Psoas muscle (tissue), 8 donors: Measurements from ENCODE around the gene HLA-DQA1. TPM values are rescaled to one million over a fixed set of nuclear protein-coding genes. Genes with fewer than 3 reads are reported as not detected.

Experiments used
- ATAC-seq, 4 donors: fragments of 200-7000 bp; cut with Tn5 transposase; one replicate each; pipeline ENCODE4 v1.9.1; 2020; ENCODE audit warnings: moderate library complexity in 3 of 4, mild to moderate bottlenecking in 2 of 4
- DNase-seq, 2 donors: peaks; one replicate each; pipeline ENCODE4 v3.0.0-alpha.2; 2020
- H3K27ac ChIP-seq: fragments of 200-600 bp; one replicate; pipeline ENCODE4 v1.8.0; 2022
- H3K27me3 ChIP-seq, 3 donors: fragments of 200-600 bp in 1 of 3; one replicate each; pipeline versions ENCODE4 v1.6.1 to v1.8.0; 2013 to 2022; ENCODE audit warnings: low read length in 2 of 3, mild to moderate bottlenecking in 2 of 3, moderate library complexity in 1 of 3; ENCODE audit not compliant: insufficient read depth in 3 of 3
- H3K36me3 ChIP-seq, 2 donors: fragments of 200-600 bp in 1 of 2; one replicate each; pipeline versions ENCODE4 v1.6.1 to v1.8.0; 2013 to 2022; ENCODE audit warnings: low read depth in 1 of 2, mild to moderate bottlenecking in 1 of 2, moderate library complexity in 1 of 2; ENCODE audit not compliant: insufficient read depth in 1 of 2
- H3K4me1 ChIP-seq: fragments of 200-600 bp; one replicate; pipeline ENCODE4 v1.8.0; 2022
- H3K4me3 ChIP-seq: fragments of 200-600 bp; one replicate; pipeline ENCODE4 v1.8.0; 2022; ENCODE audit warnings: mild to moderate bottlenecking
- H3K9me3 ChIP-seq: fragments of 200-600 bp; one replicate; pipeline ENCODE4 v1.8.0; 2022
- WGBS, 3 donors: extraction: QIAGEN DNeasy Blood & Tissue Kit; methylation state at CpG; one replicate each; pipeline versions ENCODE4 v1.1.6 to v1.1.7; 2013; 5-methylcytosine and 5-hydroxymethylcytosine counted together
- intact Hi-C, 2 donors: fragments of 100-400 bp; cut with DNase I; formaldehyde crosslinking; loops; one replicate each; pipeline versions ENCODE4 v1.11.0 to v1.14.2; 2022
- polyA plus RNA-seq, 3 donors: library from polyadenylated mRNA; stranded (reverse); fragments of 200-250 nt; gene quantifications; one replicate each; pipeline ENCODE4 v1.2.3, GENCODE V29; 2013
- total RNA-seq, 4 donors: library from RNA; stranded (reverse); fragmentation: NEBNext Ultra II Directional in 2 of 4; extraction: Animal tissue kit (Norgen Biotek cat#: 25700) in 2 of 4; gene quantifications; one replicate each; pipeline versions ENCODE4 v1.2.1 to v1.2.4, GENCODE V29; 2021 to 2023
- TF ChIP-seq, protein P1 (sequence below): fragments of 200-600 bp; IDR thresholded peaks from one replicate; pipeline ENCODE4 v1.8.0; 2022; ENCODE audit warnings: antibody characterized with exemption
- donor health status: healthy with polysubstance abuse.
- donor health status: DM: no; HTN: no; CAD: no; lungs with moderate emphysema.
- donor health status: Bipolar disorder and iron deficiency.
- donor health status: healthy.
- donor health status: DM: yes; HTN: yes; CAD: no.
- donor health status: DM: no; HTN: no; CAD: no.
- donor health status: DM: no; HTN: no; CAD: no.
- donor health status: DM: yes; HTN: yes; CAD: no.

HLA-DQA1 gene
- total and polyA plus RNA-seq, 7 donors, result 1.3 to 7.8 (median 5.9) TPM

DNA sequence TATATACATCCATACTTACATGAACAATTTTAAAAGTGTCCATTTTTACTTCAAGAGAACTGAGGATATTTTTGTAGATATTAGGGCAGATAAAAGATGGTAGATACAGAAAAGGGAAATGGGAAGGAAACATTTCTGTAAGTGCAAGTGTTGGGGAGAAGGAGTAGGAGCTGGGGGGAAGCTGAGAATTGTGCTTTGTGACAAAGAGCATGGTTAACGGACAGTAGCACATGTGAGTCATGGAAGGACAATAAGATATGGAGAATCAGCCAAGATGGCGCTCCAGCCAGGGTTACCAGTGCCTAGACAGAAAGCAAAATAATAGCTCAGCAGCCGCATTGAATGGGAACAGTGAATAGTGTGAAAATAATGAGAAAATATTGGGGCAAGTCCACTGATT lies 34.8 kb upstream of the HLA-DQA1 start:
- Histone ChIP-seq H3K27ac (no peak overlapping the region), H3K27me3 (no peaks in the 10 kb centered on the region), H3K9me3 (no peaks in the 10 kb centered on the region), H3K4me3 (no peak overlapping the region), H3K4me1 (no peaks in the 10 kb centered on the region), H3K36me3 (no peaks in the 10 kb centered on the region)
- DNase-seq, result no peak
- intact Hi-C loops, result no loop called here
- ATAC-seq, result no peak
- WGBS, 3 donors, result 53 to 63% (median 61%) methylated on average over 3 of the region's 3 CpGs
- TF ChIP-seq, protein P1, sequence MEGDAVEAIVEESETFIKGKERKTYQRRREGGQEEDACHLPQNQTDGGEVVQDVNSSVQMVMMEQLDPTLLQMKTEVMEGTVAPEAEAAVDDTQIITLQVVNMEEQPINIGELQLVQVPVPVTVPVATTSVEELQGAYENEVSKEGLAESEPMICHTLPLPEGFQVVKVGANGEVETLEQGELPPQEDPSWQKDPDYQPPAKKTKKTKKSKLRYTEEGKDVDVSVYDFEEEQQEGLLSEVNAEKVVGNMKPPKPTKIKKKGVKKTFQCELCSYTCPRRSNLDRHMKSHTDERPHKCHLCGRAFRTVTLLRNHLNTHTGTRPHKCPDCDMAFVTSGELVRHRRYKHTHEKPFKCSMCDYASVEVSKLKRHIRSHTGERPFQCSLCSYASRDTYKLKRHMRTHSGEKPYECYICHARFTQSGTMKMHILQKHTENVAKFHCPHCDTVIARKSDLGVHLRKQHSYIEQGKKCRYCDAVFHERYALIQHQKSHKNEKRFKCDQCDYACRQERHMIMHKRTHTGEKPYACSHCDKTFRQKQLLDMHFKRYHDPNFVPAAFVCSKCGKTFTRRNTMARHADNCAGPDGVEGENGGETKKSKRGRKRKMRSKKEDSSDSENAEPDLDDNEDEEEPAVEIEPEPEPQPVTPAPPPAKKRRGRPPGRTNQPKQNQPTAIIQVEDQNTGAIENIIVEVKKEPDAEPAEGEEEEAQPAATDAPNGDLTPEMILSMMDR, result no peak

DNA sequence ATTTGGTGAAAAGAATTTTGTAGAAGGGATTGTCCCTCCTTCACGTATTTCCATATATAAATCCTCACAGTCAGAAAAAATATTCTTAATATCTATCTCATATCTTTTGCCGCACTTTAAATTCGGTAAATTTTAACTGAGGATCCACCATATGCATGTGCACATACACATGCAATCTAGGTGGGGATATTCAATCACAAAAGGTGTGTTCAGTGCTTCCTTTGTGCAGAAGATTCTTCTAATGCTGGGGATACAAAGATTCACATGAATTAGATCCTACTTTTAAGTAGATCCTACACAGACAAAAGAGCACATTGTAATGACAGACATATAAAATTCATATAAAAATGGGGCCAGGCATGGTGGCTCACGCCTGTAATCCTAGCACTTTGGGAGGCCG lies 34.0 kb upstream of the HLA-DQA1 start:
- intact Hi-C loops, result no loop called here
- WGBS, 3 donors, result 62 to 85% (median 65%) methylated on average over 3 to 5 of the region's 5 CpGs
- no peak overlapping the region for H3K27ac ChIP-seq
- H3K4me1 ChIP-seq, result no peaks in the 10 kb centered on the region
- H3K4me3 ChIP-seq, result no peak overlapping the region
- no peaks in the 10 kb centered on the region for H3K9me3 ChIP-seq
- no peaks in the 10 kb centered on the region for H3K27me3 ChIP-seq
- ATAC-seq, result no peak
- no peak for DNase-seq
- TF ChIP-seq, protein P1, result no peak
- H3K36me3 ChIP-seq, result no peaks in the 10 kb centered on the region

DNA sequence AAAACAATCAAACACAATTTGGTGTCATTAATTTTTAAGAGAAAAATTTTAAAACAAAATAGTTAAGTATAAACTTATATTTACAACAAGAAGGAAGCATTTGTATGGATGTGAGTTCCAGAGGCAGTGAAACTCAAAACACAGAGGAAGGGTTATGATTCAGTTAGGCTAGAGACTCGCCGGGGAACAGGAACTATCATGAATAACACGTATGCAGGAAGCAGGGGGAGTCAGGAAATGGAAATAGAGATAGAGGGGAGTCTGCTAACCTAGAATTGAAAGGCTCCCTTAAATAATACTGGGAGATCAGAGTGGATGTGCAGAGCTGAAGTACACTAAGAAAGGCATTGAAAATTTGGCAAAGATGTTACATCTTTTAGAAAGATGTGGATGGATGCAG lies 33.3 kb upstream of the HLA-DQA1 start:
- no peaks in the 10 kb centered on the region for H3K36me3 ChIP-seq

DNA sequence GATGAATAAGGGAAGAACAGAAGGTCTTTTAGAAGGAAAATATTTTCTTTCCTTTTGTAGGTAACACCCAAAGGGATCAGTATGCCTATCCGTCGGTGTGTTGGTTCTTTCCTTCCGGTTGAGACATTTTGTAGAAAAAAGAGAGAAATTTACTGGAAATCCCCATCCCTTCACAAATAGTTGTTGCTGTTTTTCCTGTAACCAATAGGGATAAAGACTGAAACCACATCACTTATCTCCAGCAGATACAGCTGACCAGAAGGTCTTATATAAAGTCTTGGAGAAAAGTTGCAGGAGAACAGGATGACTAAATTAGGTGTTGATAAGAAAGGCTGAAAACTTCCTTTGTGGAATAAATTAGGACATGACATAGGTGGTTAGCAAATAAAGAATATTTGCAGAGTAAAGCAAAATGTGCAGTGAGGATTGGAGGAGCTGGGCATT lies 32.8 kb upstream of the HLA-DQA1 start:
- ATAC-seq, result peak in 1 of 4 donors; percentile 51
- no peaks in the 10 kb centered on the region for H3K9me3 ChIP-seq
- H3K27me3 ChIP-seq, result no peaks in the 10 kb centered on the region
- H3K4me3 ChIP-seq, result no peak overlapping the region
- DNase-seq, result no peak
- no peak overlapping the region for H3K27ac ChIP-seq
- H3K36me3 ChIP-seq, result no peaks in the 10 kb centered on the region
- intact Hi-C loops, result no loop called here
- H3K4me1 ChIP-seq, result no peaks in the 10 kb centered on the region
- TF ChIP-seq, protein P1, result no peak
- 0 to 17% (median 1%) methylated on average over 3 of the region's 3 CpGs for WGBS, 3 donors

More for the DNA sequence above, 33.3 kb upstream of the HLA-DQA1 start:
- TF ChIP-seq, protein P1, result no peak
- Histone ChIP-seq H3K9me3 (no peaks in the 10 kb centered on the region), H3K4me1 (no peaks in the 10 kb centered on the region), H3K27ac (no peak overlapping the region), H3K4me3 (no peak overlapping the region), H3K27me3 (no peaks in the 10 kb centered on the region)
- intact Hi-C loops, result no loop called here
- 5 to 31% (median 7%) methylated on average over 3 of the region's 3 CpGs for WGBS, 3 donors
- ATAC-seq, result no peak
- DNase-seq, result no peak

DNA sequence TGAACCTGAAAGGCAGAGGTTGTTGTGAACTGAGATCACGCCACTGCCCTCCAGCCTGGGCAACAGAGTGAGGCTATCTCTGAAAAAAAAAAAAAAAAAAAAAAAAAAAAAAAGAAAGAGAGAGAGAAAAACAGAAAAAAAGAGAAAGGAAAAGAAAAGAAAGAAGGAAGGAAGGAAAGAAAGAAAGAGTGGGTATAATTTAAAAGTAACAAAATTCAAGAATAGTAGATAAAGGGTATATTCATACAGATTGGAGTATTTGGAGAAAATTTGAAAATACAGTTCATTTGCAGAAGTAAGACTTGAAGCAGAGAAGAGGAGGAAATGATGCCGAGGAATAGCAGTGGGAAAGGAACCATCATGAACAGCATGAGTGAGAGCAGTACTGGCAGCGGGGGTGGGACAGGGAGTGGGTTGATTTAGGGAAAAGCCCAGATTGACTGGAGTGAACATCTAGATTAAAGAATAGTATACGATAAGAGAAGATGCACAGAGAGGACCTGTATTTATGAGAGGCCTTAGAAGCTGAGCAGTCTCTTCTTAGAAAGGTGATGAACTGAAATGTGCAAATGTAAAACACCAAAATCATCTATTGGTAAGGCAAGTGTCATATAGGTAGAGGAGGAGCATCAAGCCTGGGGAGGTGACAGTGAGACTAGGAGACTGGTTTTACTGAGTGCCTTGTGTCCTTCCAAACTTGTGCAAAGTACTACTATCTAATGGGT lies 29.8 kb upstream of the HLA-DQA1 start:
- DNase-seq (no peak), ATAC-seq (no peak)
- intact Hi-C loops, result no loop called here
- H3K27ac ChIP-seq, result no peak overlapping the region
- no peak overlapping the region for H3K4me3 ChIP-seq
- no peaks in the 10 kb centered on the region for H3K27me3 ChIP-seq
- WGBS, 3 donors, result 57 to 92% (median 76%) methylated on average over 2 to 4 of the region's 4 CpGs
- no peaks in the 10 kb centered on the region for H3K4me1 ChIP-seq
- no peaks in the 10 kb centered on the region for H3K9me3 ChIP-seq
- TF ChIP-seq, protein P1, result no peak
- no peaks in the 10 kb centered on the region for H3K36me3 ChIP-seq
